HFF-Myc (cell line): ENCODE measurements around the gene ZFAND6.

Source experiments
- DNase-seq: peaks from one replicate; pipeline ENCODE4 v3.0.0-alpha.2; 2011; ENCODE audit warnings: low read depth; ENCODE audit errors: extremely low read depth
- H3K4me3 ChIP-seq: replicated peaks from 2 replicates; pipeline ENCODE4 v1.5.1; 2011; ENCODE audit warnings: low read depth, mild to moderate bottlenecking, control low read depth, low read length
- TF ChIP-seq, protein P1 (sequence below): IDR thresholded peaks from 2 replicates; pipeline ENCODE4 v1.5.1; 2012; ENCODE audit warnings: mild to moderate bottlenecking, low read depth, low read length, control low read depth; ENCODE audit errors: missing control alignments

ZFAND6 gene

DNA sequence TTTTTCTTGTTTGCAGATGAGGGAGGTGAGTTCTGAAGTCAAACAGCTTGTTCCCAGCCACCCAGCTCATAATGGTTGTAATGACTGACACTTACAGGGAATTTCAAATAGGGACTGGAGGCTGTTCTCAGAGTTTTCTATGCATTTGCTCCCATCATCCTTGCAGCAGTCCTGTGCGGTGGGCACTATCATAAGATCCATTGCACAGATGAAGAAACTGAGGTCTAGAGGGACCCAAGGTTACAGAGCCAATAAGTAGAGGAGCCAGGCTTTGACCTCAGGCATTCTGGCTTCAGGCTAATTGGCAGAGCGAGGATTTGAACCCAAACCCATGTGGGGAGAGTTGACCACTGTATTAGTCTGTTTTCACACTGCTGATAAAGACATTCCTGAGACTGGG lies 125.7 kb downstream of the ZFAND6 start:
- TF ChIP-seq, protein P1, sequence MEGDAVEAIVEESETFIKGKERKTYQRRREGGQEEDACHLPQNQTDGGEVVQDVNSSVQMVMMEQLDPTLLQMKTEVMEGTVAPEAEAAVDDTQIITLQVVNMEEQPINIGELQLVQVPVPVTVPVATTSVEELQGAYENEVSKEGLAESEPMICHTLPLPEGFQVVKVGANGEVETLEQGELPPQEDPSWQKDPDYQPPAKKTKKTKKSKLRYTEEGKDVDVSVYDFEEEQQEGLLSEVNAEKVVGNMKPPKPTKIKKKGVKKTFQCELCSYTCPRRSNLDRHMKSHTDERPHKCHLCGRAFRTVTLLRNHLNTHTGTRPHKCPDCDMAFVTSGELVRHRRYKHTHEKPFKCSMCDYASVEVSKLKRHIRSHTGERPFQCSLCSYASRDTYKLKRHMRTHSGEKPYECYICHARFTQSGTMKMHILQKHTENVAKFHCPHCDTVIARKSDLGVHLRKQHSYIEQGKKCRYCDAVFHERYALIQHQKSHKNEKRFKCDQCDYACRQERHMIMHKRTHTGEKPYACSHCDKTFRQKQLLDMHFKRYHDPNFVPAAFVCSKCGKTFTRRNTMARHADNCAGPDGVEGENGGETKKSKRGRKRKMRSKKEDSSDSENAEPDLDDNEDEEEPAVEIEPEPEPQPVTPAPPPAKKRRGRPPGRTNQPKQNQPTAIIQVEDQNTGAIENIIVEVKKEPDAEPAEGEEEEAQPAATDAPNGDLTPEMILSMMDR, result no peak
- no peak for DNase-seq

DNA sequence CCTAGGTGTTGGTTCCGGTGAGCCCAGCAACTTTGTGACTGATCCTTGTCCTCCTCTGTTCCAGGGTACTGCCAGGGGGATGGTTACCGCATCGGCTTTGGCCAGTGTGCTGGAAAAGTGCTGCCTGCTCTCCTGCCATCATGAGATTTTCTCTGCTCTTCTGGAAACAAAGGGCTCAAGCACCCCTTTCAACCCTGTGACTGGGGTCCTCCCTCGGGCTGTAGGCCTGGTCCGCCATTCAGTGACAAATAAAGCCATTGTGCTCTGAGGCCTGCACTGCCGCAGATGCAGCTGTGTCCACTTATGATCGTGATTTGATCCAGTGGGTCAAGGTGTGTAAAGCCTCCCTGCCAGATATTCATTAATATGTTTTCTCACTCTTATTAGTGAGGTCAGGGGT lies 126.6 kb downstream of the ZFAND6 start:
- H3K4me3 ChIP-seq, result no peak overlapping the region
- TF ChIP-seq, protein P1, result no peak
- DNase-seq, result no peak

More for the DNA sequence above, 125.7 kb downstream of the ZFAND6 start:
- H3K4me3 ChIP-seq, result no peak overlapping the region

DNA sequence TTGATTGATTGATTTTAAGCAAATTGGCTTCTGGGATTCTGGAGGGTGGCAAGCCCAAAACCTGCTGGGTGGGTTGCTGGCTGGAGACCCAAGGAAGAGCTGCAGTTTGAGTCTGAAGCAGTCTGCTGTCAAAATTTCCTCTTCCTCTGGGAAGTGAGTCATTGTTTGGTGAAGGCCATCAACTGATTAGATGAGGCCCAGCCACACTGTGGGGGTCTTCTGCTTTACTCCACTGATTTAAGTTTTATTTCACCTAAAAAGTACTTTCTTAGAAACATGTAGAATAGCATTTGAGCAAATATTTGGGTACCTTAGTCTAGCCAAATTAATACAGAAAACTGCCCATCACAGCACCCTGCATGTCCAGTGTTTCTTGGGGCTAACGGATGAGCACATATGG lies 127.1 kb downstream of the ZFAND6 start:
- TF ChIP-seq, protein P1, result no peak
- no peak overlapping the region for H3K4me3 ChIP-seq

More for the DNA sequence above, 127.1 kb downstream of the ZFAND6 start:
- DNase-seq, result no peak
